ENCODE measurements around the gene FICD. TPM values are rescaled to one million over a fixed set of nuclear protein-coding genes. Genes with fewer than 3 reads are reported as not detected.
"Not testable (repeated sequence)": the region's sequence is repeated elsewhere in the genome, so short reads cannot be mapped to it uniquely, and the experiment has no call there.

The FICD gene
- total RNA-seq, 4 donors from 2014 or later = 4.1 to 11.6 (median 8.6) TPM

- H3K36me3 ChIP-seq = peaks cover 0 to 62% (median 0%) of the 10 kb centered on the region in 3 donors
- no peak overlapping the region for H3K4me3 ChIP-seq
- TF ChIP-seq CTCF (IDR thresholded peaks at IDR 0.05) (no peak), POLR2A (IDR thresholded peaks at IDR 0.05) (no peak)
- H3K27me3 ChIP-seq = no peaks in the 10 kb centered on the region
- no peak overlapping the region for H3K27ac ChIP-seq
- peaks cover 0 to 11% (median 2%) of the 10 kb centered on the region in 4 donors for H3K4me1 ChIP-seq
- no peak for DNase-seq
- no peaks in the 10 kb centered on the region for H3K9me3 ChIP-seq
Measured at GRCh38 chr12:108547686-108548085, 32.6 kb downstream of the FICD start.

- Histone ChIP-seq H3K27ac (no peak overlapping the region), H3K9me3 (no peaks in the 10 kb centered on the region), H3K27me3 (no peaks in the 10 kb centered on the region), H3K4me3 (no peak overlapping the region), H3K4me1 (peaks cover 0 to 11% (median 2%) of the 10 kb centered on the region in 4 donors), H3K36me3 (peaks cover 0 to 53% (median 0%) of the 10 kb centered on the region in 3 donors)
- no peak for DNase-seq
- TF ChIP-seq POLR2A (IDR thresholded peaks at IDR 0.05) = no peak
- TF ChIP-seq CTCF (IDR thresholded peaks at IDR 0.05) = no peak
Measured at GRCh38 chr12:108548954-108549521, 34.0 kb downstream of the FICD start.

GRCh38 chr12:108551535-108551934 is 36.5 kb downstream of the FICD start:
- Histone ChIP-seq H3K27ac (no peak overlapping the region), H3K9me3 (no peaks in the 10 kb centered on the region), H3K36me3 (peaks cover 0 to 29% (median 0%) of the 10 kb centered on the region in 3 donors), H3K27me3 (no peaks in the 10 kb centered on the region), H3K4me1 (peaks cover 0 to 11% (median 2%) of the 10 kb centered on the region in 4 donors), H3K4me3 (no peak overlapping the region)
- DNase-seq = no peak
- no peak for TF ChIP-seq POLR2A (IDR thresholded peaks at IDR 0.05)
- no peak for TF ChIP-seq CTCF (IDR thresholded peaks at IDR 0.05)

- no peaks in the 10 kb centered on the region for H3K27me3 ChIP-seq
Measured at GRCh38 chr12:108553799-108554198, 38.7 kb downstream of the FICD start.

GRCh38 chr12:108555383-108555782 is 40.3 kb downstream of the FICD start:
- not testable (repeated sequence) for H3K9me3 ChIP-seq, H3K27ac ChIP-seq, DNase-seq, H3K4me3 ChIP-seq, H3K27me3 ChIP-seq
- peaks cover 0 to 36% (median 12%) of the 10 kb centered on the region in 4 donors for H3K4me1 ChIP-seq
- peaks cover 0 to 12% (median 0%) of the 10 kb centered on the region in 3 donors for H3K36me3 ChIP-seq

More at GRCh38 chr12:108553799-108554198, 38.7 kb downstream of the FICD start:
- no peak overlapping the region for H3K4me3 ChIP-seq
- H3K9me3 ChIP-seq = no peaks in the 10 kb centered on the region
- DNase-seq = no peak
- H3K27ac ChIP-seq = no peak overlapping the region
- peaks cover 0 to 21% (median 3%) of the 10 kb centered on the region in 4 donors for H3K4me1 ChIP-seq
- peaks cover 0 to 14% (median 0%) of the 10 kb centered on the region in 3 donors for H3K36me3 ChIP-seq
- TF ChIP-seq POLR2A (IDR thresholded peaks at IDR 0.05) = no peak
- no peak for TF ChIP-seq CTCF (IDR thresholded peaks at IDR 0.05)

- H3K9me3 ChIP-seq = no peaks in the 10 kb centered on the region
- H3K4me1 ChIP-seq = peaks cover 0 to 31% (median 10%) of the 10 kb centered on the region in 4 donors
- peaks cover 0 to 11% (median 0%) of the 10 kb centered on the region in 3 donors for H3K36me3 ChIP-seq
- no peak for DNase-seq
- no peaks in the 10 kb centered on the region for H3K27me3 ChIP-seq
- H3K27ac ChIP-seq = no peak overlapping the region
- H3K4me3 ChIP-seq = no peak overlapping the region
- TF ChIP-seq CTCF (IDR thresholded peaks at IDR 0.05) = no peak
- TF ChIP-seq POLR2A (IDR thresholded peaks at IDR 0.05) = no peak
Measured at GRCh38 chr12:108559007-108559655, 44.1 kb downstream of the FICD start.
